ENCODE measurements around the gene C17orf114.
A peak's percentile ranks its signal among the peaks of the same experiment; 100 is the strongest.

The C17orf114 gene

DNA sequence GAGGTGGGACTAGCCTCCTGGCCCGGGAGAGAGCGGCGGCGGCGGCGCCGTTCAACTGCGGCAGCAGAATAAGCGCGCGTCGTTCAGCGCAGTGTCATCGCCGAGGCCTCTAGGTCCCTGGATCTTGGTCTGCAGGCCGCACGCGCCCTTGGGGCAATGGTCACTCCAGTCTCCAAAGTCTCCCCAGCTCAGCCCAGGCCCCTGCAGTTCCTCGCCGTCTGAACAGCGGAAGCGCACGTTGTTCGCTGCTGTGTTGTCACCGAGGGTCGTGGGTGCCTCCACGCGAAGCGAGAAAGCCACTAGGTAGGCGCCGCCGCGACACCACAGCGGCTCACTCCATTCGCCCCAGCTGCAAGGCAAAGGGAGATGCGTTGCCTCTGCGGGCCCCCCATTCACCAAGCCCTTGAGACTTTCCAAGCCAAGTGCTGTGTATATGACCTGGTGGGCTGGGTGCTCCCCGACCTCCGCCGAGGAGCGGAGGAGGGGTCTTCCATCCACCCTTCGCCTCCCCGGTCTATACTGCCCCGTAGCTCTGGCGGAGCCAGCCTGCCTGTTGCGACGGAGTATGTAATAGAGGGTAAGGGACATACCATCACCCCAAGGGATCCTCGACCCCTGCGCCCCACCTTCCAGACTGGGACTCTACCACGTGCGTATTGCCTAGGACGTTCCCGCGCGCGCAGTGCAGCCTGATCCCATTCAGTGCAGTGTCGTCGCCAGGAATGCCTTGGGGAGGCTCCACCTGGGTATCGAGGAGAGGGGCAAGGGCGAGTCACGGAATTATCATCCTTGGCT is 16.6 kb downstream of the C17orf114 start:
- DNase-seq, result no peak

DNA sequence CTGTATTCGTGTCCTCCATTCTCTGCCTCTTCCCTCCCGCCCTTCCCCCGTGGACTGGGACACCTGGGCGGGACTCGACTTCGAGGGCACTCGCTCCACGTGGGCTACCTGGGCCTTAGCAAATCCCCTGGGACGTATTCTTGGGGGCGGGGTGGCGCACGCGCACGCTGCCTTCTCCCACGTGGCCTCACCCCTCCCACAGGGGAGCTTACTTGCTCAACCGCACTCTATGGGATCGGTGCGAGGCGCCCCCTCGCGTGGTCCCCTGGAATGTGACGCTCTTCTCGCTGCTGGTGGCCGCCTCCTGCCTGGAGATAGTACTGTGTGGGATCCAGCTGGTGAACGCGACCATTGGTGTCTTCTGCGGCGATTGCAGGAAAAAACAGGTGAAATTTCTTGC is 19.5 kb downstream of the C17orf114 start:
- DNase-seq, result no peak

DNA sequence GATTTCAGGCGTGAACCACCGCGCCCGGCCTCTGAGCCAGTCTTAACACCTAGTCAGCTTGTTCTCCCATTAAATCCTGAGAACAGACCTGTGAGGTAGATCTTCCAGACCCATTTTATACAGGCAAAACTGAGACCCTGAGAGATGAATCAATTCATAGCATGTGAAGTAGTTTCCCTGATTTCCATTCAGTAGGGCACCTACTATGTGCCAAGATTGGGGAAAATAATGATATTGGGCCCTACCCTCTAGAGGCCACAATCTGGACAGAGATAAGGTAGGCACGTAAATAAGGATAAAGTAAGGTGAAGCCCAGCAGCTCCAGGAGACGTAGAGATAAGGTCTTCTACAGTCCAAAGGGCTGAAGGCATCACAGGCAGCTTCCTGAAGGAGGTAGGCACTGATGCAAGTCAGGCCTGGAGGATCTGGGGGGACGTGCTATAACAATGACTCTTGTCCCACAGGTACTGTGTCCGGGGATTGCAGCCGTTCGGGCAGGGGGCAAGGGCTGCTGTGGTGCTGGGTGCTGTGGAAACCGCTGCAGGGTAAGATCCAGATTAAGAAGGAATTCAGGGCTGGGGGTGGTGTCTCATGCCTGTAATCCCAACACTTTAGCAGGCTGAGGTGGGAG is 21.7 kb downstream of the C17orf114 start:
- DNase-seq, result no peak

DNA sequence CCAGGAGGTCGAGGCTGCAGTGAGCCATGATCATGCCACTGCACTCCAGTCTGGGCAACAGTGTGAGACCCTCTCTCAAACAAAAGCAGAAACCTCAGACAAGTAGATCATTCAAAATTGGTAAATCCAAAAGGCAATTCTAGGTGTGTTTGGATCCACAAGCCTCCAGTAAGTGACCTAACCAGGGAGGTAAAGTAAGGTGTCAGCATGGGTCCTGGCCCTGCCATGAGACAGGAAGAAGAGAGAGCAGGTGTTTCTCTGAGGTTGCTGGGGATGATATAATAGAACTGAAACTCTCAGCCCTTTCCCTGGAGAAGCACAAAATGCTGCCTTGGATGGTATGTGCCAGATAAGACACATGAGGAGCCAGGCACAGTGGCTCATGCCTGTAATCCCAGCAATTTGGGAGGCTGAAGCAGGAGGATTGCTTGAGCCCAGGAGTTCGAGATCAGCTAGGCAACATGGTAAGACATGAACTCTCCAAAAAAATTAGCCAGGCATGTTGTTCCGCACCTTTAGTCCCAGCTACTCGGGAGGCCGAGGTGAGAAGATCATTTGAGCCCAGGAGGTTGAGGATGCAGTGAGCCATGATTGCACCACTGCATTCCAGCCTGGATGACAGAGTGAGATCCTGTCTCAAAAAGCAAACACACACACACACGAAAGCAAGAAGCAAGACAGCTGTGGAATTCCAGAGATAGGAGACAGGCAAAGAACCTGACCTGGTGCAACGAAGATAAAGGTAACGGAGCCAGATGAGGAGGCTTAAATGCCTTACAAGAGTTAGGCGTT is 24.0 kb downstream of the C17orf114 start:
- no peak for DNase-seq

DNA sequence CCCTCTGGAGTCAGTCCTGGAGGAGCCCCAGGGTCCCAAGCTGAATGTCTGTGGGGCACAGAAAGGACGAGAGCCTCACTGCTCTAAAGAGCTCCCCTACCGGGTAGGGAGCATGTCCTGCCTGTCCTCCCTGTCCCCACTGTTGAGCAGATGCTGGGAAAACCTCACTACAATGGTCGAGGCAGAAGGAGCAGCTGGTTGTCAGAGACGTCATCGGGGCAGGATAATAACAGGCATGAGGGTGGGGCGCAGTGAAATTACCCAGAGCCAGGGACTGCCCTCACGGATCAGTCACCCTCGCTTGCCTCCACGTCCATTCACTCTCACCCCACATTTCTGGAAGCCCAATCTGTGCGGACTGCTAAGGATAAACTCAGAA is 29.9 kb downstream of the C17orf114 start:
- DNase-seq, result peak; percentile 23

DNA sequence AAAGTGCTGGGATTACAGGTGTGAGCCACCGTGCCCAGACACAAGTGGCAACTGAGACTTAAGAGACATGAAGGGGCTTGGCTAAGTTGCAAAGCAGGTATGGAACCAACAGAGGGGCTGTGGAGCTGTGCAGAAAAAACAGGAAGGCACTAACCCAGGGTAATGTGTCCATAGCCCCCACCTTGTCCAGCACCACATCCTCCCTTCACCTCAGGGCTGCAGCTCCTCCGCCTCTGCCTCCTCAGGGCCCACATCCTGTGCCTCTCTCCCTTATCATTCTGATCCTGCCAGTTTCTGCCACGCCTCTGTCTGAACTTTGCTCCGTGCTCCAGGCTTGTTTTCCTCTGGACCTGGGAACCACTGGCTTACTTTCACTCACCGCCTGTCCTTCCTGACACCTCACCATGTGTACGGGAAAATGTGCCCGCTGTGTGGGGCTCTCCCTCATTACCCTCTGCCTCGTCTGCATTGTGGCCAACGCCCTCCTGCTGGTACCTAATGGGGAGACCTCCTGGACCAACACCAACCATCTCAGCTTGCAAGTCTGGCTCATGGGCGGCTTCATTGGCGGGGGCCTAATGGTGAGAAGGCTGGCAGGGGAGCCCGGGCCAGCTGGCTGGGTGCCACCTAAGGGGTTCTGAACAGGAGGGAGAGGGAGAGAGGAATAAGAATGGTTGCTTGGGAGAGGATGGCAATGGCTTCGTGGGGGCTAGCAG is 30.5 kb downstream of the C17orf114 start, which contains the start of gene TM4SF5:
Gene TM4SF5, plus strand, starts transcription at position 368 of the 716 bp plus-strand sequence. Its CDS starts 37 bp downstream, at position 405.
- DNase-seq, result no peak

DNA sequence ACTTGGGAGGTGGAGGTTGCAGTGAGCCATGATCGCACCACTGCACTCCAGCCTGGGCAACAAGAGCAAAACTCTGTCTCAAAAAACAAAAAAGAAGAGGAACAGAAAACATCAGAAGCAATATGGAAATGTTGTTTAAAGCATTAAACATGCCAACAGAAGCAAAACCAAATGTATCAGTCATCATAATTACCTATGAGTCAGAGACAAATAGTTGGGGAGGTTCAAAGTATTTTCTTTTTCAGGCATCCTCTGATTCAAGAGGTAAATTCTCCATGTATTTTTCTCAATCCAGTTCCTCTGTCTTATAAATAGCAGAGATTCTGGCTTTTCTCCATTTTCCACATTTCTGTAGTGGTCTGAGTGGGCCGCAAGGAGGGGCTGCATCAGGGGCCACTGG is 32.5 kb downstream of the C17orf114 start:
- no peak for DNase-seq

DNA sequence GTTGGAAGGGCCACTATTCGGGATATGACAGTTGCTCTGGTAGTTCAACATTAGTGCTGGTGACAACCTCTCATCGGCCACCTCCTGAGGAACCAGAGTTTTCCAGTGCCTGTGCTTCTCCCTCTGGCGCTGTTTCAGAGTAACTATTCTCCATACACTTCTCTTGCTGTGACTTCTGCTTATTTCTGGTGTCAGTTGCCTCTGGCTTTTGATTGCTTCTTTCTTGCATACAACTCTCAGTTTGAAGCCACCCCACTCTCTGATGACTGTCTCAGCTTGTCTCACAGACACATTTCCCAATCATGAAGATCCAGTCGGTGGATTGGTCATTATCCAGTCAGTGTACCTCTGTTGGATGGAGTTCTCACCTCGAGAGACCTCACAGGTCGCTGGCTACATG is 33.8 kb downstream of the C17orf114 start:
- no peak for DNase-seq

DNA sequence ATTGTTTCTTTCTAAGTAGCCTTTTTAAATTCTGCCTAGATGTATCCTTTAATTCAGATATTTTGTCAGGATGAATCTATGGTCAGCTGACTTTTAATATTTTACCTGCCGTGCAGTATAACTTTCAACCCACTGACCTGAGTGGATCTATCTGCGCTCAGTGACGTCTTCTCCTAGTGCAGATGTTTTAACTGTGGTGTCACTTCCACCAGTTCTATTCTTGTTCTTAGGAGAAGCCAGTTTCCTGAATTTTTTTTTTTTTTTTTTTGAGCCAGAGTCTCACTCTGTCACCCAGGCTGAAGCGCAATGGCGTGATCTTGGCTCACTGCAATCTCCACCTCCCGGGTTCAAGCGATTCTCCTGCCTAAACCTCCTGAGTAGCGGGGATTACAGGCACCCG is 35.4 kb downstream of the C17orf114 start:
- no peak for DNase-seq

DNA sequence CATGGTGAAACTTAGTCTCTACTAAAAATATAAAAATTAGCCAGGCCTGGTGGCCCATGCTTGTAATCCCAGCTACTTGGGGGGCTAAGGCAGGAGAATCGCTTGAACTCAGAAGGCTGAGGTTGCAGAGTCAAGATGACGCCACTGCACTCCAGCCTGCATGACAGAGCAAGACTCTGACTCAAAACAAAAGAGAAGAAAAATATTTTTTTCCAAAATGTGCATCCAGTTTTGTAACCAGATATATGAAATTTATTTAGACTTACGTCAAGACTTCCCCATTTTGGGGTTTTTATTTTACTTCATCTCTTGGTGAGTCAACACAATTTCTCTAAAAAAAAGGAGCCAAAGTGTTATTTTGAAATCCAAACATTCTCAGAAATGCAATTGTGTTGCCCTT is 35.9 kb downstream of the C17orf114 start:
- DNase-seq, result no peak

DNA sequence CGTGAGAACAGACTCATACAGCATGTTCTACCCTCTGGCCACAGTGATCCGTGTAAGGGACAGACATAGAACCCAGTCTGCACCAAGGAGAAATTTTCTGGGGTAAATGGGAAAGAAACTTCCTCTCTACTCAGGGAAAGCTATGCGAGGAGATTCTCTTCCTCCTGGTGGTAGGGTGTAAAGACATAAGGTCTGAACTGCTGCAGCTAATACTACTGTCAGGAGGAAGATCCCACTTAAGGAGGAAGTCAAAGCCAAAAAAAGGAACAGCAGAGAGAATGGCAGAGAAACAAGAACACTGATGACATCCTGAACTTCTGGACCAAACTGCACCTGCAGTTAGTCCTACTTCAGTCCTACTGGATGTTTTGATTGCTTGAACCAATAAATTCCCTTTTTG is 37.5 kb downstream of the C17orf114 start:
- DNase-seq, result no peak

DNA sequence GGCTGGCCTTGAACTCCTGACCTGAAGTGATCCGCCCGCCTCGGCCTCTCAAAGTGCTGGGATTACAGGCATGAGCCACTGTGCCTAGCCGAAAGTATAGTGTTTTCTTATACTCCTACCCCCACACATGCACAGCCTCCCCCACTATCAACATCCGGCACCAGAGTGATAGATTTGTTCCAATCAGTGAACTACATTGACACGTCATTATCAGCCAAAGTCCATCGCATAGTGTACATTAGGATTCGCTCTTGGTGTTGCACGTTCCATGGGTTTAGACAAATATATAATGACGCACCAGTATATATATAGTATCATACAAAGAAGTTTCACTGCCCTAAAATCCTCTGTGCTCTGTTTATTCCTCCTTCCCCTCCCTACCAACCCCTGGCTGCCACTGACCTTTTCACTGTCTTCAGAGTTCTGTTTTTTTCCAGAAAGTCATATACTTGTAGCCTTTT is 42.3 kb downstream of the C17orf114 start:
- DNase-seq, result no peak

DNA sequence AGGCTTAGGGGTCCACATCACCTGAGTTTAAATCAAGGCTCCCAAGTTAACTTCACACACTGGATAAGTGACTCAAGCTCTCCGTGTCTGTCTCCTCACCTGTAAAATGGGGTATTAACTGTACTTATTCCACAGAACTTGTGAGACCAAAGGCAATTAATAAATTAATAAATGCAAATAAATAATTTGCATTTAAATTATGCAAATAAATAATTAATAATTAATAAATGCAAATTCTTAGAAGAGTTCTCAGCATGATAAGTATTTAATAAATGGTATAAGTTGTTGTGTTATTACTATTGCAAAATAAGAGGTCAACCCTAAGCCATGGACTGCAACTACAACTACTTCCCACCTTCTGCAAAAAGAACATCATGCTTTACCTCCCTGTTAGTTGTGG is 48.7 kb downstream of the C17orf114 start:
- no peak for DNase-seq

DNA sequence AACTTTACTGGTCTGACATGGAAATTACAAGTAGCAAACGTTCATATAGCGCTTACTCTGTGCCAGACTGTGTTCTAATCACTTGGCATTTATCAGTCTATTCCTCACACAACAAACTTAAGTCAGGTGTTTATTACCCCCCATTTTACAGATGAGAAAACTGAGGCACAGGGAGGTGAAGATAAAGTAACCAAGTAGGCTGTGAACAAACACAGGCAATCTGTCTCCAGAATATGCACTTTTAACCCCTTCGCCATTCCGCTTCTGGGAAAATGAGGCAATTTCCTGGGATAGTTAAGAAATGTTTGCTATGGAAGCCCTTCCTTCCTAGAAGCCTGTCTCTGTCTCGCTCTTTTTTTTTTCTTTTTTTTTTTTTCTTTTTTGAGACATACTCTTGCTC is 50.2 kb downstream of the C17orf114 start:
- DNase-seq, result no peak
